Raji (cell line): ENCODE results near the gene PRKAG1.

Experiments
- POLR2A ChIP-seq: IDR thresholded peaks from 2 replicates; pipeline ENCODE4 v1.6.1; 2011; ENCODE audit warnings: low read depth, low read length, control low read depth; ENCODE audit not compliant: insufficient read depth

PRKAG1 gene

GRCh38 chr12:49018261-49019119, at the start of gene PRKAG1:
Gene PRKAG1, minus strand, starts transcription at chr12:49018776. Its CDS starts 36 bp downstream, at chr12:49018740.
- TF ChIP-seq POLR2A: peak; percentile 84

GRCh38 chr12:49066120-49066519, 47.5 kb upstream of the PRKAG1 start:
- no peak for TF ChIP-seq POLR2A

GRCh38 chr12:49064767-49065152, 46.2 kb upstream of the PRKAG1 start:
- TF ChIP-seq POLR2A: no peak

GRCh38 chr12:49061157-49061650, 42.6 kb upstream of the PRKAG1 start:
- no peak for TF ChIP-seq POLR2A

- peak; percentile 91 for TF ChIP-seq POLR2A
Observed at GRCh38 chr12:49060237-49061156, 41.9 kb upstream of the PRKAG1 start, which contains the start of gene KMT2D. Gene KMT2D, minus strand, starts transcription at chr12:49060794. Its CDS starts 5,470 bp downstream, at chr12:49055324.

- no peak for TF ChIP-seq POLR2A
Observed at GRCh38 chr12:49059299-49060171, 41.0 kb upstream of the PRKAG1 start.

- no peak for TF ChIP-seq POLR2A
Observed at GRCh38 chr12:49059045-49059298, 40.4 kb upstream of the PRKAG1 start.

GRCh38 chr12:49058366-49059044, 39.9 kb upstream of the PRKAG1 start:
- no peak for TF ChIP-seq POLR2A

GRCh38 chr12:49057888-49058287, 39.3 kb upstream of the PRKAG1 start:
- no peak for TF ChIP-seq POLR2A

- TF ChIP-seq POLR2A: 0 out of 2 replicates have a peak, but pooled peaks have one; percentile 7
Observed at GRCh38 chr12:49055978-49056754, 37.6 kb upstream of the PRKAG1 start.

GRCh38 chr12:49055092-49055491, 36.5 kb upstream of the PRKAG1 start:
- TF ChIP-seq POLR2A: no peak

- no peak for TF ChIP-seq POLR2A
Observed at GRCh38 chr12:49054524-49054923, 35.9 kb upstream of the PRKAG1 start.

GRCh38 chr12:49054096-49054495, 35.5 kb upstream of the PRKAG1 start:
- no peak for TF ChIP-seq POLR2A

- TF ChIP-seq POLR2A: no peak
Observed at GRCh38 chr12:49052451-49053208, 34.1 kb upstream of the PRKAG1 start.
